Occipital lobe (tissue), 2 donors: ENCODE measurements around the gene CHRD. TPM values are rescaled to one million over a fixed set of nuclear protein-coding genes. Genes with fewer than 3 reads are reported as not detected.

Source experiments
- DNase-seq: peaks from one replicate; lab custom pipeline; 2025; lab: John Stamatoyannopoulos, UW
- total RNA-seq: library from RNA; depleted of rRNA; stranded (reverse); fragments of >200 nt; gene quantifications from one replicate; pipeline ENCODE4 v1.2.3, GENCODE V29; 2014

Gene CHRD
- total RNA-seq, 1 donor from 2014 or later, result 11.4 TPM

GRCh38 chr3:184346480-184347190, 33.2 kb upstream of the CHRD start:
- DNase-seq, result no peak

GRCh38 chr3:184347321-184348056, 32.4 kb upstream of the CHRD start:
- DNase-seq, result no peak

GRCh38 chr3:184348057-184348382, 31.8 kb upstream of the CHRD start:
- no peak for DNase-seq

DNA sequence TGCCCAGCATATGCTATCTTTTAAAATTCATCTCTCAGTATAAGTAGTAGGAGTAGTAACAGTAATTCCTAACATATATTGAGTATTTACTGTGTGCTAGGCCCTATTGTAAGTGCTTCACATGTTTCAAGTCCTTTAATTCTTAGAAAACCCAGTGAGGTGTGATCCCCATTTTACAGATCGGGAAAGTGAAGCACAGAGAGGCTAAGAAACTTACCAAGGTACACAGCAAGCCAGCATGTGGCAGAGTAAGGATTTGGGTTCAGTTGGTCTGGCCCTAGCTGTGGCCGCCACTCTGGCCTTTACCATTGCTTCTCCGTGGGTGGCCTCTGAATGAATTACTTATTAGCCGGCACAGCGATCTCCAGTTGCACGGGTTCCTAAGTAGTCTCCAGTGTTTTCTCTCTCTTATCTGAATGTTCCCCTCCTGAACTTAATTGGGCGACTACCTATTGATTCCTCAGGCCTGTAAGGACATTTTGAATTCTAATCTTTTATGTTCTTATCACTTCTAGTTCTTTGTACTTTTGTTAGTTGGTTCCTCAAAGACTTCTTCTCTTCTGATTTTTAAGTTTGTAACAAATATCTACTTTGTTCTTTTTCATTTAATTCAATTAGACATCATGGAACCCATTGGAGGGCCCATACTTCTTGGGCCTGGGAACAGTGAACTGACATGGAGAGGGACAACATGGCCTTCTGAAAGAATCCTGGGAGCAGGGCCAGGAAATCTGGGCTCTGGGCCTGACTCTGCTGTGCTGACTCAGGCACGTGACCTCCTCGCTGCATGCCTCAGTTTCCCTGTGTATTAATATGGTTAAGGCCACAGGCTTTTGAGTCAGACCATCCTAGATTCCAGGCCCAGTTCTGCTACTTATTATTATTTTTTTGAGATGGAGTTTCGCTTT, 30.0 kb upstream of the CHRD start:
- DNase-seq, result no peak

- DNase-seq, result no peak
Measured at GRCh38 chr3:184350618-184351017, 29.2 kb upstream of the CHRD start.

DNA sequence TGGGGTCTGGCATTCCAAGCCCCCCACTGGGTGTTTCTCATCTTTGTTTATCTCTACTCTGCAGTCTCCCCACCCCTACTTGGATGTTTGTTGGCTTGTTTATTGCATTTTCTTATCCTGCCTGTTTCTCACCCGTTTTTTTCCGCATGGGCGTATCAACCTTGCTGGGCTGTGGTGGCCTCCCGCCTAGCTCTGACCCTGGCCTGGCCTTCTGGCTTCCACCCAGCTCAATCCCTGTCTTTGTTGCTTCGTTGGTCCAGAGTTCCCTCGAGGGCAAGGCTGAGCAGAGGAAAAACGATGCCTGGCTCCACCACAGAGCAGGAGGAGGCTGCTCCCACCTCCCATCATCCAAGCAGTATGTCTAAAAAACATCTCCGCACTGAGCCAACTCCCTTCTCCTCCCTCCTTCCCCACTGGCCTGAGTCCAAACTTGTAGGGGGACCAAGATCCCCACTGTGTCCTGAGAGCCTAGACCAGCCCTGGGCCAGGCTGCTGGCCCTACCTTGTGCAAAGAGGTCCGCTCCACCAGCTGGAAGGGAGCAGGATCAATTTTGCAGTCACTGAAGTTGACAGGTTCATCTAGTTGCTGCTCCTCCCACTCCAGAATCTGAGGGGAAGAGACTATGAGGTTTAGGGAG, 28.2 kb upstream of the CHRD start:
- DNase-seq, result no peak

DNA sequence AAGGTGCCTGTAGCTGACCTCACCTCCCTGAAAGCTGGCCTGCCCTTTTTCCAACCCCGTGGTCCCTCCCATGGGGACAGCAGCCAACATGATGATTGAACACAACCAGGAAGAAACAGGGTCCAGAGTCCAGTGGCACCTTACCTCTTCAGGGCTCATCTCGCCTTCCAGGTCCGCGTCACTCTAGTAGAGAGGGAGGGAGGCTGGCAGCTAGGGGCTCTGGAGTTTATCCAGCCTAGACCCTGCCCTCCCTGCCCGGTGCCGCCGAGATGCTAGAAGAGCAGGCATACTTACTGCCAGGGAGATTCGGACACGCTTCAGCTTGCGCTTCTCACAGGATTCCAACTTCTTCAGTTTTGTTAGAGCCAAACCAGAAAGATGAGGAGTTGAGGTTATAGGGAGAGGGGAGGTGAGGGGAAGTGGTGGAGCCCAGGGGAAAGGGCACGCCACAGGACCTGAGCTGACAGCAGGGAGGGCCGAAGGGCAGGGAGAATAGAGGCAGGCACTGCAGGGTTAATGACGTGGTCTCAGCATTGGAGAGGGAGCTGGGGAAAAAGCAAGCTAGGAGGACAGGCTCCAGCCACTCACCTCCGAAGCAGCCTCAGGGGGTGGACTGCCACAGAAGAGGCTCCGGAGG, 27.6 kb upstream of the CHRD start:
- DNase-seq, result no peak

- no peak for DNase-seq
Measured at GRCh38 chr3:184352897-184353545, 26.8 kb upstream of the CHRD start.

DNA sequence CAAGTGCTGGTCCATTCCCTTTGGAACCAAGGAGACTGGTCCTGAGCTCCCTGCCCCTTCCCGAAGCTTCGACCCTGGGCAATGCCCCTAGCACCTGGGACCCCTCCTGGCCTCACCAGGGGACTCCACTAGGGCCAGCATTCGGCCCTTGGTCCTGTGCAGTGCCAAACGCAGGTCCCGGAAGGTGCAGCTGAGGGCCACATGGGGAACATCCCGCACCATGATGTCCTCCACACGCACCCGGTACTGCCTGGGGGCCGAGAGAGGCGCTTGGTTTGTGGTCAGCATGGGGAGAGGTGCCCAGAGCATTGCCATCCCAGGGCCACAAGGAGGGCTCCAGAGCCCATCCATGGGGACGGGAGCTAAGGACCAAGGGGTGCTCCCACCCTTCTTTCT, 26.3 kb upstream of the CHRD start:
- DNase-seq, result no peak

DNA sequence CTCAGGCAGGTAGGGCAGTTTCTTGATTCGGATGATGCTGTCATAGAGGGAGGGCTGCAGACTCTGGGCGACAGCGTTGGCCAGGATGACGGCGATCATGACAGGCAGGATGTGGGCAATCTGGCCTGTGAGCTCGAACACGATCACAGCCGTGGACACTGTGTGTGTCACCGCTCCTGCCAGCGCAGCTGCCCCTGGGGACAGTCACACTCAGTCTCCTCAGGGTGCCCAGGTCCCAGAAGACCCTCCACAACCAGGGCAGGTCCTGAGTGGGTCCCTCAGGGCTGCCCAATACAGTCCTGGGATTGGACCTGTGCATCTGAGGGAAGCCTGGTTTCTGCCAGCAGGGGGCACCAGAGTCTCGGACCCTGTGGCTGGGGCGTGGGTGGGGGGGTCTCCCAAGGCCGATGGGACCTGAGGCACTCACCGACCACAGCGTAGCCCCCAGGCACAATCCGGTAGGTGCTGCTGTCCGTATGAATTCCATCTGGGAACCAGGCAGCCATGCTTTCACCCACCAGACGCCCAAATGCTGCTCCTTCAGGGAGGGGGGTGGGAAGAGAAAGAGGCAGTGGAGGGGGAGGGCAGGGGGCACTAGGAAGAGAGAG, 25.6 kb upstream of the CHRD start:
- no peak for DNase-seq

DNA sequence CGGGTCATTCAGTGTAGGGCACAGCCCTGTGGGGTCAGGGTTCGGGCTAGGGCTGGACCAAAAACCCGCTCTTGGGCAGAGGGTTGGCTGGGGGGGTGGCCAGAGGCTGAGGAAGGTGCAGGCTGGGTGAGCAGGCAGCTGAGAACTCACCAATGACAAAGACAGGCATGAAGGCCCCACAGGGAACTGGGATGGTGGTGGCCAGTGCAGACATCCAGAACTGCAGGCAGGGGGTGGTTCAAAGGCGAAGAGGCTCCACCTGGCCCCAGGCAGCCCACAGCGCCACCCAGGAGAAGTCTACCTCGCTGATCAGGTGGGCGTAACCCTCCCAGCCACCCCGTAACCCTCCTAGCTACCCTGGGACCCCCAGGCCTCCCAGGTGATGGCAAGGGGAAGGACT, 25.1 kb upstream of the CHRD start:
- no peak for DNase-seq

DNA sequence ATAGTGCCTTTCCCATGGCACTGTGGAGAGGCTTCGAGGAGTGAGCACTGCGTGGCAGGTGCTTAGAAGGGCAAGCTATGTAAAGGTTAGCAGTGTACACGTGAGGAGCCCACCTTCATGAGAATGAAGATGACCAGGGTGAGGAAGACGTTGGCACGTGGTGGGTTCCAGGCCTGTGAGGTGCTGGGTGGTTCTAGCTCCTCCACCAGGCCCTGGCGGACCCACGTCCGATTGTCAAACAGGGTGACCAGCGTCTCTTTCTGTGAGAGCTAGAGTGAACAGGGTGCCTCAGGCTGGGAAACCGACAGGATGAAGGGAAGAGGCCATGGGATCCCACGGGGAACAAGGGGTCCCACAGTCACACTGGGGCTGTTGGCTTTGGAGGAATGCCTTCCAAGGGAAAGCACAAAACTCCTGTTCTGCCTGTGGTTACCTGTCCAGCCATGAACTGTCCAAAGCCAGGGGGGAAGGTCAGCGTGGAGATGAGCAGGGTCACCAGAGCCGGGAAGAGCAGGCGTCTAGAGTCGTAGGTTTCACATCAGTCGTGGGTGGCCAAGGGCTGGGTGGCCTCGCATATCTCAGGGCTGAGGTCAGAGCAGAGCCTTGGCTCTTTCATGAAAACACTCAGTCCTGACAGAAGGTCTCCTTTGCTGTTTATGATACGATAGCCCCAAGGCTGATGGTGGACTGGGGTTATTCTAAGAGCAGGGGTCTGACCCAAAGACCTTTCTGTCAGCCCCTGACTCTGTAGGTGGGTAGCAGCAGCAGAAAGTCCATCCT, 24.4 kb upstream of the CHRD start:
- DNase-seq, result no peak

- no peak for DNase-seq
Measured at GRCh38 chr3:184357248-184358123, 22.4 kb upstream of the CHRD start.

DNA sequence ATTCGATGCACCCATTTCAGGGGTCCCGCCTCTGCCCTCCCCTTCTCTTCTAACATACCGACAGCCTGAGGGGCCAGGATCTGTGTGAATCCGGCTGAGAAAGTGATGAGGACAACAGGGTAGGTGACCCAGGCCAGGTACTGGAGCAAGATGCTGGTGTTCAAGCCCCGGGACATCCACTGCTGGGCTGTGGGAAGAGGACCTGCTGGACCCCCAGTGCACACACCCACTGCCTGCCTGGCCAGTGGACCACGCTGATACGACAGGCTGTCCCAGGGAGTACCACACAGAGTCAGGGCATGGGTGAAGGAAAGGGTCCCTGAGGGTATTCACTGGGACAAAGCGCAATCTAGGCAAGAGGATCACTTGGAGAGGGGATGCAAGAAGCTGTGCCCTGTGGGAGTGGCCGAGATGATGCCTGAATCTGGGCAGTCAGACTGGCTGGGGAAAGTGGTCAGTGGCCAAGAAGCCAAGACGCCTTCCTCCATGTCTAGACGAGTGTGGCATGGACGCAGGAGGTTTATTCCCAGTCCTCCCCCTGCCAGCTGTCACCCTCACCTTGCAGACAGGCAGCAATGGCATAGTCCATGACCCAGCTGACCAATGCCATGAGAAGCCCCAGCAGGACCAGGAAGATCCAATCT, 21.6 kb upstream of the CHRD start:
- no peak for DNase-seq

DNA sequence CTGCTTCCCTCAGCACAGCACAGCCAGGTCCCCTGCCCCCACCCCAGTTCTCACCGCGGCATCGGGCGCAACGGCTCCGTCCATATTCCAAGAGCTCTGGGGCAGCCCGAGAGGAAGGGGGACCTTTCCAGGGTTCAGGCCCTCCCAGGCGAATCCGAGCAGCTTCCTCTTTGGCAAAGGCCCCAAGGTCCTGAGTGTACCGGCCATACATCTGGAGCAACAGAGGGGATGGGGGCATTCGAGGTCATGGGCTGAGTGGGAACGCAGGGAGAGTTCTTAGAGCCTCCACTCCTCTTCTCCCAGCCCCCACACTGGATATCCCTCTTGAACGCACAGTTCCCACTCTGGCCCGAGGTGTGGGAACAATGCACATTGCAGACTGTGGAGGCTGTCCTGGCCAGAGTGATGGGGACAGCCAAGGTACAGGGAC, 20.9 kb upstream of the CHRD start:
- no peak for DNase-seq

DNA sequence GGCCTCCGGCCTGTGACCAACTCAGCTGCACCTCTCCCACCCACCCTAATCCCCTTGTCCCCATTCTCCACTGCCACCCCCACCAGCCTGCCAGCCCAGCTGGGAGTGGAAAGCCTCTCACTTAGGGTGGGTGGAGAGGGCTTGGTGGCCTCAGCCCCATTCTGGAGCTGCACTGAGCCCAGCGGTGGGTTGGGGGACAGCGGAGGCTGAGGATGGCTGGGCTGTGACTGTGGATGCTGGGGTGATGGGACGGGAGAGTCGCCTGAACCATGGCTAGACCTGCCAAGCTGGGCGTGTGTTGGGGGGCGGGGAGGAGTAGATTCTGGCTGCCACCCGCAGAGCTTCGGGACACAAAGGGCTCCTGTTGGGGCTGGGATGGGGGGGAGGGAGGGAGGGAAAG, 20.2 kb upstream of the CHRD start:
- DNase-seq, result peak; percentile 57

DNA sequence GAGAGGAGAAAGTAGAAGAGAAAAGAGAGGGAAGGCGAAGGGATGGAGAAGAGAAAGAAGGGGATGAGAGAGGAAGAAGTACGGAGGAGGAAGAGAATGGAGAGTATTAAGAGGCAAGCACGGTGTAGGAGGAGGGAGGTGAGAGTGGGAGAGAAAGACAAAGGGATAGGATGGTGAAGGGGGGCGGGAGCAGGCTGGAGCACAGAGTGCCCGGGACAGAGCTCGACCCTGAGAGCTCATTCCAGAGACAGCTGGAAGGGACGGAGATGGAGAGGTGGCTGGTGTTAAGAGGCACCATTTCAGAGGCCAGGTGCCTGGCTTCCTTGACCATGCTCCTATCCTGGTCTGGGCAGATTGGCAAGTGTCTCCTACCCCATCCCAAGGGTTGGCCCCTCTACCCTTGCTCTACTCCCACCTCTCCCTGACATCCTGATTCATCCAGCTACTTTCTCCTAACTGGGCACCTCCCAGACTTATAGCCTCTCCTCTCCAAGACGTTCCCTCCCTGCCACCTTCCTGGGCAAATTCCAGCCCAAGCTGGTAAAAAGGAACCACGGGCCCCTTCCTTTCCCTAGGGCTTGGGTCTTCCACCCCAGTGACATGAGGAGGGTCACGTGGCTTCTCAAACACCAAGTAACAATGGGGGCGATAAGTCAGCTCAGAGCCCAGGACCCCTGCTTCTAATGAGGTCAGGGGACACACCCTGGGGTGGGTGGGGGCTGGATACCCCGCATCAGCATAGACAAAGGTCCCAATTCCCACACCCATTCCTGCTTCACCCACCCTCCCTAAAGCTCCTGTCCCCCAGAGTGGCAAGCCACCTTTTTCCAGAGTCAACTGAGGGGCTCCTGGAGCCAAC, 19.6 kb upstream of the CHRD start:
- no peak for DNase-seq
